ENCODE results near the gene GPRC6A.

GRCh38 chr6:116761779-116762178 lies 67.1 kb downstream of the GPRC6A start:
- no peak for TF ChIP-seq CTCF (IDR thresholded peaks at IDR 0.05)
- no peak for TF ChIP-seq POLR2A (IDR thresholded peaks at IDR 0.05)

Measured in Peyer's patch (tissue), 4 donors.